ENCODE data around the gene PIWIL1.

DNA sequence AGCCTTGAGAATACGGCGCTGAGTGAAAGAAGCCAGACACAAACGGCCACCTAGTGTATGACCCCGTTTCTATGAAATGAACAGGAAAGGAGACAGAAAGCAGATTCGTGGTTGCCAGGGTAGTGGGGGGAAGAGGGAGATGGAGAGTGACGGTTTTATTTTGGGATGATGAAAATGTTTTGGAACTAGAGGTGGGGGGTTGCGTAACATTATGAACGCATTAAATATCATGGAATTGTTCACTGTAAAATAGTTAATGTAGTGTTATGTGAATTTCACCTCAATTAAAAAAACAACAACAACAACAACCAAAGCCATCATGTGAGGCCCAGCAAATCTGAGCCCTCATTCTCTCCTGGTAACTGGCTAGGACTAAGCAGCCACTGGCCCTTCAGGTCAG is 3.3 kb upstream of the PIWIL1 start:
- TF ChIP-seq EZH2phosphoT487 (IDR thresholded peaks at IDR 0.05; ENCODE audit: insufficient read depth, low read depth) = no peak
- TF ChIP-seq EZH2 (IDR thresholded peaks at IDR 0.05; ENCODE audit: insufficient read depth, poor library complexity, severe bottlenecking) = no peak

Measured in GM23248 (cell line).